Activated CD4-positive, alpha-beta T cell treated with anti-CD3 and anti-CD28 coated beads for 48 hours (primary cell): ENCODE data around the gene RSPH6A.
A peak's percentile ranks its signal among the peaks of the same experiment; 100 is the strongest.

Experiments used
- DNase-seq: peaks from one replicate; pipeline ENCODE4 v3.0.0-alpha.2; 2020

The RSPH6A gene

DNA sequence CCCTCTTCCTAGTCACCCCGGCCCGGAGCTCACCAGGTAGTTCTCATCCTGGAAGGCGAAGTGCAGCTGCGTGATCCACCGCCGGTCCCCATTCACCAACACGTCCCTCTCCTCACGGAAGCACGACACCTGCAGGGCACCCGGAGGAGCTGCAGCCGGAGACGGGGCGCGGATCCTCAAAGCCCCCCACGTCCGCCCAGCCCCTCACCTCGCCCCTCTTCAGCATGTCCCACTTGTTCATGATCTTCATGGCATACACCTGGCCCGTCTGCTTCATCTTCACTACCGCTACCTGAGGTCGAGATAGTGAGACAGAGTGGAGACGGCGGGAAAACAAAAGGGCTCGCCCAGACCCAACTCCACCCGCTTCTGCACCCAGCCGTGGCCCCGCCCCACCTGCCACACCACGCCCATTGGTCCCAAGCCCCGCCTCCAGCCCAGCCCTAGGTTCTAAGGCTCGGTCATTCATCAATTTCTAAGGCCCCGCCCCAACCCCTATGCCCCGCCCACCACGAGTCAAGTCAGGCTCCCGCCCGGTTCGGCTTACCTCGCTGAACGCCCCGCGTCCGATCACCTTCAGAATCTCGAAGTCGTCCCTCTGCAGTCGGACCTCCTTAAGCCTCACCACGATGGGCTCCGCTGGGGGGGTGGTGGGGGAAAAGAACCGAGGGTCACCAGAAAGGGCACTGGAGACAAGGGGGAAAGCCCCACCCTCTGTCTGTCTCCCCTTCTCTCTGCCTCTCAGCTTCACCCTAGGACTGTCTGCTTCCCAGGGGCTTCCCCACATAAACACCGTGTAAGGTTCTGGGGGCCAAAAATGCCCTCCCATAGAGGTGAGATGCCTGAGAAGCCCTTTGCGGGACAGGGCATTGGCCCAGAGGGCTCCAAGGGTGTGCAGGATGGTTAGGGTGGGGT is 35.6 kb downstream of the RSPH6A start:
- DNase-seq = peak; percentile 97

DNA sequence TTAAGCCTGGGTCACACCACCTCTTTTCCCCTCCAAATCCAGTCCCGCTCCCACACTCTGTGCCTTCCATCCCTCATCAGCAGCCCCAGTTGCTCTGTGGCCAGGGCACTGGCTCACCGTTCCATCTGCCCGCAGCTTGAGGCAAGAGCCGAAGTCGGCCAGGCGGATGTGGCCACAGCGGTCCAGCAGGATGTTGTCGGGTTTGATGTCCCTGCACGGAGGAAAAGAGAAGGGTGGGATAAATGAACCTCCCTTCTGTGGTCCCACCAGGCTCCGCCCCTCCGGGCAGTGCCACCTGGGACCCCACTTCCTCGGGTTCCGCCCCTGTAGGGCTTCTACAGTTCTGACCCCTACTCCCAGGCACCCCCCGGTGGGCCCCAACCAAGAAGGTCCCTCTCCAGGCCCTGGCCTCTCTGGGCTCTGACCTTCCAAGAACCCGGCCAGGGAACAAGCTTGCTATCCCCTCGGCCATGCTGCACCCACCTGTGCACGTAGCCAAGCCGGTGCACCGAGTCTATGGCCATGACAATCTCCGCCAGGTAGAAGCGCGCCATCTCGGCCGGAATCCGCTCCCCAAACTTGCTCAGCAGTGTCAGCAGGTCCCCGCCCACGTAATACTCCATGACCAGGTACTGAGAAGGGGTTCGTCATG is 37.0 kb downstream of the RSPH6A start:
- no peak for DNase-seq

DNA sequence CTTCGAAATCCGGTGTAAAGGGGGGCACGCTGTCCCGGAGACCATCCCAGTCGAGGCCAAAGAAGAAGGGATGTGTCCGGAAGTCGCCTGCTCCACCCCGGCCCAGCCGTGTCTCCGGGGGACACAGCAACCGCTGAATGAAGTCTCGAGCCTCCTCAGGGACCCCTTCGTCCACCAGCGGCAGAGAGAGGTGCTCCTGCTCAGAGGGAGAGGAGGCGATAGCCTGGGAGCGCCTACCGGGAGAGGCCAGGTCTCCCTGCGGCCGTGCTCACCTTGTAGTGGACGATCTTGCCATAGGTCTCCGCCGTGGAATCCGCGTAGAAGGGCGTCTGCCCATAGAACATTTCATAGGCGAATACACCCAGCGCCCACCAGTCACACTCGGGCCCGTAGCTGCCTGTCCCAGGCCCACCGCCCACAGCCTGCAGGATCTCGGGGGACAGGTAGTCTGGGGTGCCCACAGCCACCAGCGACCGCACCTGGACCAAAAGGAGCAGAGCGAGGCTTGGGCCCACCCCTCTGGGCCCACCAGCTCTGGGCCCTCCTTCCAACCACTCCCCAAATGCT is 37.6 kb downstream of the RSPH6A start:
- no peak for DNase-seq

GRCh38 chr19:45774765-45775164 is 40.3 kb downstream of the RSPH6A start:
- DNase-seq = no peak

GRCh38 chr19:45773384-45773783 is 41.7 kb downstream of the RSPH6A start:
- DNase-seq = no peak

DNA sequence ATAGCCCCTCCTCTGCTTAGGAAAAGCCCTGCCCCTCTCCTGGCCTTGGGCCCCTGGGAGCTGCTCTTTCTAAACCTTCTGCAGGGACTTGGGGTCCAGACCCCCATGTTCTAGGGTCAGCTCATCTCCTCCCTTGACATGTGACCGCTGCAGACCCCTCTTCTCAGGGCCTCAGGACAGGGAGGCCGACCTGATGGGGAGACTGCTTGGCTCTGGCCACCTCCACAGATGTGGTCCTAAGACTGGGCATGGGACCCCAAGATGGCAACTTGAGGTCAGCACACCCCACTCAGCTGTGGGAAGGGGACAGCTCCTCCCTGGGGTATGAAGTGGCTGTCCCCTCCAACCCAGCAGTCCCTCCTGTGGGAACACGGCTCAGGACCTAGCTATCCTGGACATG is 42.2 kb downstream of the RSPH6A start:
- no peak for DNase-seq

GRCh38 chr19:45772130-45772840 is 42.8 kb downstream of the RSPH6A start:
- no peak for DNase-seq

- DNase-seq = no peak
Measured at GRCh38 chr19:45771311-45771933, 43.7 kb downstream of the RSPH6A start.

GRCh38 chr19:45770192-45771101 is 44.7 kb downstream of the RSPH6A start:
- DNase-seq = peak; percentile 93

- DNase-seq = peak; percentile 62
Measured at GRCh38 chr19:45769821-45770191, 45.3 kb downstream of the RSPH6A start.

GRCh38 chr19:45768984-45769782 is 45.9 kb downstream of the RSPH6A start, which contains the start of gene SIX5:
TSS of gene SIX5 (minus strand) at chr19:45769252. CDS start at chr19:45768844, 408 bp downstream.
- peak; percentile 98 for DNase-seq

GRCh38 chr19:45768655-45768983 is 46.5 kb downstream of the RSPH6A start:
- DNase-seq = peak; percentile 59

DNA sequence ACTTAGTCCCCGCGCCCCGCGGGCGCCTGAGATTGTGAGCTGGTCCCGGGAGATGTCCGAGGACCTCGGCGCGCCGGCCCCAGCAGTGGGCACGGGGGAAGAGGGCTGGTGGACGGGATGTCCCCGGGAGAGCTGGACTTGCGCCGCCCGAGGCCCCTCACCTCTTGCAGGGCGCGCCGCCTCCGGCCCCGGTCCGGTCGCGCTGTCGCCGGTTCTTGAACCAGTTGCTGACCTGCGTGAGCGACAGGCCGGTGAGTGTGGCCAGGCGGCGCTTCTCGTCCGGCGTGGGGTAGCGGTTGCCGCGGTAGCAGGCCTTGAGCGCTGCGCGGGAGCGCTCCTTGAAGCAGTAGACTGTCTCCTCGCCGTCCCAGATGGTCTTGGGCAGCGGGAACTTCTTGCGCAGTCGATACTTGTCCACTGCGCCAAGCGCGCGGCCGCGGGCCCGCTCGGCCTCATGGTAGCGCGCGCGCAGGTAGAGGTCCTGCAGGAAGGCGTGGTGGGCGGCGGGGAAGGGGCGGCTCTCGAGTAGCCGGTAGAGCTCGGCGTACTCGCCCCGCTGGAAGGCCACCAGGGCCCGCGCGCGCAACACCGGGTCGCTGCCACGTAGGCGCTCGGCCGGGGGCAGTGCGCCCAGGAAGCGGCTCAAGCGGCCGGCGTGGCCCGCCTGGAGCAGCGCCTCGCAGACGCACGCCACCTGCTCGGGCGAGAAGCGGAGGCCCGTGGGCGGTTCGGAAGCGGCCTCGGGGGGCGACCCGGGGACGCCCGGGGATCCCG is 47.0 kb downstream of the RSPH6A start:
- DNase-seq = peak; percentile 32

DNA sequence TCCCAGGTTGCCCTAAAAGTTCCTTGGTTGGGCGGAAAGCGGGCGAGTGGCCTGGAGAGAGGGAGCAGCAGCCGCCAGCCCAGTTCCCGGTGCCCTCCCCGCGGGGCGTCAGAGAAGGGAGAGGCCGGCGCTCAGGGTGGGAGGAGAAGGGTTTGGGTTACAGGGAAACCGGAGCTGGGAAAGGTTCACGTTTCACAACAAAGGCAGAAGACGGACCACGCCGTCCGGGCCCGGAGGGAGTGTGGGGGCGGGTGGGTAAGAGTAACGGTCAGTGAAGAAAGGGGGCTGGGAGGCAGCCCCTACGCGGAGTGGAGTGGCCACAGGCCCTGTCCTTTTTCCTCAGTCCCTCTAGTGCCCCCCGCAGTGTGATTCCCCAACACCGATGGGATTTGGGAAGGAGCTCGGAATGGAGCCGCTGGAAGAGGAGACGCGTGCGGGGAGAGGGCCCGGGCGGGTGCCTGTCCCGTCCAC is 47.7 kb downstream of the RSPH6A start:
- no peak for DNase-seq

DNA sequence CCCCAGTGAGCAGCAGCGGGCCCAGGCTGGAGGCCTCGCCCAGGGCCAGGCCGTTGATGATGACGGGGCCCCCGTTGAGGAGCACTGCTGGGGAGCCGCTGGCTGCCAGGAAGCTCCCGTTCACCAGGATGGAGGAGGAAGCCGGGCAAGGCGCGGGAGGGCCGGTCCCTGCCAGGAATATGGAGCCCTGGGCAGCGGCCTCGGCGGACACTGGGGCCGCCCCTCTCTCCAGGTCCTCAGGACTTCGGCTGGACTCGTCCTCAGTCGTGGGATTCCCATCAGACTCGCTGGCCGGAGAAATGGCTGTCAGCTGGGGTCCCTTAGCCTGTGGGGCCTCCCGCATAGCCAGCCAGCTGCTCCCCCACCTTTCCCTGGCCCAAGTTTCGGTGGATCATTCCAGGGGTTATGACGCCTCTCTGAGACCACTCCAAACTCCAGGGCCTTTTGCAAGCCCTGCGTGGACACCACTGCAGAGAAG is 48.2 kb downstream of the RSPH6A start:
- no peak for DNase-seq

GRCh38 chr19:45766296-45766868 is 48.7 kb downstream of the RSPH6A start:
- no peak for DNase-seq

DNA sequence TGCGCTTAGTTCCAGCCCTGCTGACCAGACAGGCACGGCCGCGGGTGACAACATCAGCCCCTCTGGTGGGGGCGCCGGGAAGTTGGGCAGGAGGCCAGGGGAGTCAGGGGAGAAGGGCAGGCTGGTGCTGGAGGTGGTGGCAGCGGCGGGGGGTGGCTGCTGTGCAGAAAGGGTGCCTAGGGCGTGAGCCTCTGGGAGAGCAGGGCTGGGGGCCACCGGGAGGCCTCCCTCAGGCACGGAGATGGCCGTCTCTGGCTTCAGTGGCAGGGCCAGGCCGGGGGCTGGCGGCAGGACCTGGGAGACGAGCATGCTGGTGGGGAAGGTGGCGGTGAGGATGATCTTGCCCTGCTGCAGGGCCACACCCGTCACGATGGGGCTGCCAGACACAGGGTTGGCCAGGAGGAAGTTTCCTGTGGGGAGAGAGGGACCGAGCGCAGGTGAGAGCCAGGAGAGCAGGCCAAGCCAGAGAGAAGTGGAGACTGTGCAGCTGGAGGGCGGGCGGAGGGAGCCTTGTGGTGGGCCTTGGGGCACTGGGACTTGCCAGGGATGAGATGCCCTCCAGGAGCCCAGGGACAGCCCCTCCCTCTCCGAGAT is 49.3 kb downstream of the RSPH6A start:
- no peak for DNase-seq

- DNase-seq = no peak
Measured at GRCh38 chr19:45764945-45765701, 50.0 kb downstream of the RSPH6A start.
